GM12878 (cell line): ENCODE measurements around the gene KLK6. TPM values are rescaled to one million over a fixed set of nuclear protein-coding genes. Genes with fewer than 3 reads are reported as not detected.

Source experiments
- ATAC-seq: fragments of 200-7000 bp; cut with Tn5 transposase; 3 replicates; pipeline ENCODE4 v1.9.1; 2020; ENCODE audit warnings: mild to moderate bottlenecking, moderate library complexity
- BruUV-seq: library from RNA; stranded (reverse); fragments of 400-500 nt; replicated peaks from 2 replicates; lab custom pipeline; 2021; lab: Mats Ljungman, UMichigan
- CTCF ChIA-PET: fragments of 300-600 bp; sonication (Branson Sonifier 250); formaldehyde crosslinking; extraction: SDS; loops from one replicate; lab custom pipeline; 2021; ENCODE audit warnings: inconsistent platforms; lab: Yijun Ruan, JAX
- POLR2A ChIA-PET: fragments of 350-600 bp; formaldehyde crosslinking; extraction: SDS; loops from one replicate; lab custom pipeline; 2021; ENCODE audit warnings: inconsistent platforms; lab: Charles Lee
- RAD21 ChIA-PET: fragments of 300-600 bp; sonication (Branson Sonifier 250); formaldehyde crosslinking; loops from one replicate; lab custom pipeline; 2023; ENCODE audit warnings: antibody characterized with exemption; ENCODE audit not compliant: unreplicated experiment; lab: Charles Lee
- SMC1A ChIA-PET: fragments of 300-600 bp; sonication (Branson Sonifier 250); formaldehyde crosslinking; loops from one replicate; lab custom pipeline; 2023; ENCODE audit not compliant: unreplicated experiment, uncharacterized antibody; lab: Charles Lee
- DNase-seq: peaks from one replicate; pipeline ENCODE4 v3.0.0-alpha.2; 2011; ENCODE audit warnings: low read depth, low spot score
- FAIRE-seq: peaks from 3 replicates; lab custom pipeline; 2011; peaks lifted over from hg19 to GRCh38; lab: Jason Lieb, UNC
- H2AFZ ChIP-seq: 2 replicates; pipeline ENCODE4 v1.6.0; 2011; ENCODE audit warnings: low read depth, low read length, control low read depth; ENCODE audit not compliant: control insufficient read depth
- H3K27ac ChIP-seq: 2 replicates; pipeline ENCODE4 v1.5.1; 2011; ENCODE audit warnings: control low read depth; ENCODE audit not compliant: control insufficient read depth, insufficient read depth
- H3K27me3 ChIP-seq, 2 experiments: replicated peaks in 1 of 2; 2 replicates each; pipeline versions ENCODE4 v1.6.0 to v1.6.1; 2011; ENCODE audit warnings: low read length in 1 of 2; ENCODE audit not compliant: control insufficient read depth in 2 of 2, insufficient read depth in 2 of 2
- H3K36me3 ChIP-seq, 2 experiments: 2 replicates each; pipeline ENCODE4 v1.5.1; 2011; ENCODE audit warnings: low read length in 1 of 2; ENCODE audit not compliant: control insufficient read depth in 2 of 2, insufficient read depth in 2 of 2
- H3K4me1 ChIP-seq: 2 replicates; pipeline ENCODE4 v1.6.1; 2011; ENCODE audit warnings: mild to moderate bottlenecking, low read length, moderate library complexity, mixed read lengths; ENCODE audit not compliant: control insufficient read depth, insufficient read depth
- H3K4me2 ChIP-seq: 2 replicates; pipeline ENCODE4 v1.6.0; 2011; ENCODE audit warnings: control low read depth; ENCODE audit not compliant: control insufficient read depth, insufficient read depth
- H3K4me3 ChIP-seq: fragments of 200-600 bp; sonication (generic); 2 replicates; pipeline ENCODE4 v1.5.1; 2016
- H3K79me2 ChIP-seq: 2 replicates; pipeline ENCODE4 v1.6.0; 2011; ENCODE audit warnings: low read length; ENCODE audit not compliant: control insufficient read depth, insufficient read depth
- H3K9ac ChIP-seq: 2 replicates; pipeline ENCODE4 v1.8.0; 2011; ENCODE audit warnings: low read length, control low read depth, mixed read lengths; ENCODE audit not compliant: control insufficient read depth, insufficient read depth
- H3K9me3 ChIP-seq: replicated peaks from 3 replicates; pipeline ENCODE4 v1.5.1; 2011; ENCODE audit warnings: mild to moderate bottlenecking, low read length; ENCODE audit not compliant: control insufficient read depth, insufficient read depth
- H4K20me1 ChIP-seq: 2 replicates; pipeline ENCODE4 v1.6.0; 2011; ENCODE audit not compliant: control insufficient read depth, insufficient read depth
- CHD4 ChIP-seq: fragments of 200-600 bp; sonication (generic); IDR thresholded peaks from 2 replicates; pipeline ENCODE4 v1.6.1; 2016; ENCODE audit warnings: mild to moderate bottlenecking
- ETV6 ChIP-seq, 2 experiments: fragments of 450-650 bp in 1 of 2; IDR thresholded peaks in 1 of 2; conservative IDR thresholded peaks in 1 of 2; 2 replicates each; pipeline ENCODE4 v1.6.1; 2014; ENCODE audit warnings: antibody characterized with exemption in 1 of 2, borderline replicate concordance in 1 of 2, low read depth in 1 of 2, mild to moderate bottlenecking in 1 of 2, moderate library complexity in 1 of 2
- EZH2 ChIP-seq: IDR thresholded peaks from 2 replicates; pipeline ENCODE4 v1.6.1; 2012; ENCODE audit warnings: low read depth, mild to moderate bottlenecking, control low read depth, inconsistent platforms, low read length, borderline replicate concordance; ENCODE audit not compliant: control insufficient read depth
- GABPA ChIP-seq: IDR thresholded peaks from 2 replicates; pipeline ENCODE4 v1.6.1; 2014; ENCODE audit warnings: antibody characterized with exemption, low read depth, mild to moderate bottlenecking, inconsistent platforms
- HDAC2 ChIP-seq: fragments of 200-600 bp; sonication (generic); IDR thresholded peaks from 2 replicates; pipeline ENCODE4 v1.6.1; 2017
- JUND ChIP-seq: IDR thresholded peaks from 2 replicates; pipeline ENCODE4 v1.6.1; 2012; ENCODE audit warnings: low read depth, mild to moderate bottlenecking, low read length, improper control_type of control experiment, moderate library complexity
- KAT2A ChIP-seq: conservative IDR thresholded peaks from 2 replicates; pipeline ENCODE4 v1.6.1; 2011; ENCODE audit warnings: low read depth, low read length; ENCODE audit not compliant: control insufficient read depth
- MYC ChIP-seq: IDR thresholded peaks from 2 replicates; pipeline ENCODE4 v1.6.1; 2011; ENCODE audit warnings: mild to moderate bottlenecking, low read length, moderate library complexity, inconsistent platforms; ENCODE audit not compliant: insufficient read depth, insufficient replicate concordance, insufficient read length, severe bottlenecking
- NBN ChIP-seq: fragments of 450-650 bp; IDR thresholded peaks from 2 replicates; pipeline ENCODE4 v1.6.1; 2016
- NFXL1 ChIP-seq: fragments of 450-650 bp; IDR thresholded peaks from 2 replicates; pipeline ENCODE4 v1.6.1; 2017; ENCODE audit warnings: antibody characterized with exemption, mild to moderate bottlenecking, borderline replicate concordance
- SIN3A ChIP-seq: IDR thresholded peaks from 2 replicates; pipeline ENCODE4 v1.6.1; 2012; ENCODE audit warnings: low read depth, low read length, improper control_type of control experiment
- SMC3 ChIP-seq: IDR thresholded peaks from 2 replicates; pipeline ENCODE4 v1.6.1; 2011; ENCODE audit warnings: low read length, improper control_type of control experiment, borderline replicate concordance
- SREBF2 ChIP-seq: IDR thresholded peaks from 2 replicates; pipeline ENCODE4 v1.6.1; 2012; ENCODE audit warnings: mild to moderate bottlenecking, low read length
- SUZ12 ChIP-seq: fragments of 200-600 bp; sonication (generic); IDR thresholded peaks from one replicate; pipeline ENCODE4 v1.6.1; 2018; ENCODE audit warnings: antibody characterized with exemption, mild to moderate bottlenecking; ENCODE audit not compliant: unreplicated experiment
- TAF1 ChIP-seq: IDR thresholded peaks from 2 replicates; pipeline ENCODE4 v1.6.1; 2011; ENCODE audit warnings: mild to moderate bottlenecking, low read depth, low read length, borderline replicate concordance
- YBX1 ChIP-seq: fragments of 450-650 bp; IDR thresholded peaks from 2 replicates; pipeline ENCODE4 v1.6.1; 2016; ENCODE audit warnings: antibody characterized with exemption
- ZZZ3 ChIP-seq: IDR thresholded peaks from 2 replicates; pipeline ENCODE4 v1.6.1; 2011; ENCODE audit warnings: low read depth; ENCODE audit not compliant: control insufficient read depth, insufficient read length
- WGBS: methylation state at CpG from one replicate; pipeline ENCODE4 v1.1.6; 2016; ENCODE audit warnings: low lambda C conversion rate; ENCODE audit not compliant: insufficient replicate concordance, insufficient coverage; ENCODE audit errors: missing lambda C conversion rate; 5-methylcytosine and 5-hydroxymethylcytosine counted together
- in situ Hi-C: fragments of 300-500 bp; cut with MboI; formaldehyde crosslinking; loops from 9 replicates; pipeline ENCODE4 v1.14.3; 2018; ENCODE audit warnings: mixed read lengths
- intact Hi-C: fragments of 100-400 bp; cut with micrococcal nuclease; formaldehyde crosslinking; loops from one replicate; pipeline ENCODE4 v1.14.2; 2022; ENCODE audit not compliant: unreplicated experiment
- polyA plus RNA-seq, 11 experiments: library from polyadenylated mRNA; depleted of rRNA in 4 of 11; unstranded in 6 of 11; stranded (reverse) in 5 of 11; fragments of >200 nt; fragmentation: Nextera tagmentation in 4 of 11; fragmentation: Illumina TruSeq in 1 of 11; extraction: Ambion mirVana in 4 of 11; extraction: Trizol in 1 of 11; gene quantifications; 1 replicate in 1 of 11; 2 replicates in 10 of 11; pipeline versions ENCODE4 v1.2.1 to v1.2.3, GENCODE V29; 2011 to 2016; ENCODE audit warnings: inconsistent platforms in 2 of 11, missing spikeins in 2 of 11, low read depth in 1 of 11
- total RNA-seq, 4 experiments: library from RNA; depleted of rRNA in 3 of 4; stranded (reverse); fragments of >200 nt in 3 of 4; fragmentation: Illumina TruSeq in 1 of 4; extraction: Trizol in 1 of 4; gene quantifications; 2 replicates each; pipeline versions ENCODE4 v1.2.1 to v1.2.3, GENCODE V29; 2013 to 2021

The KLK6 gene
- total and polyA plus RNA-seq, 10 of the 15 experiments (the other 5 are each of a cell fraction or from before 2014, with no cell fraction given), result not detected

GRCh38 chr19:50947123-50947522 lies 22.3 kb downstream of the KLK6 start:
- no peak overlapping the region for H3K4me3 ChIP-seq
- ChIA-PET SMC1A (no interaction called here), RAD21 (no interaction called here), POLR2A (no interaction called here), CTCF (no interaction called here)
- no peak for ATAC-seq
- no peak for DNase-seq
- no peak overlapping the region for H2AFZ ChIP-seq
- H3K27me3 ChIP-seq, result no peaks in the 10 kb centered on the region; a peak in 1 of 4 replicates
- H3K9ac ChIP-seq, result no peak overlapping the region
- 25% methylated on average over 4 of the region's 4 CpGs for WGBS
- no peaks in the 10 kb centered on the region for H3K79me2 ChIP-seq
- no peaks in the 10 kb centered on the region for H3K36me3 ChIP-seq
- FAIRE-seq, result no peak
- H4K20me1 ChIP-seq, result no peaks in the 10 kb centered on the region
- intact Hi-C loops (no loop called here), in situ Hi-C loops (no loop called here)
- TF ChIP-seq SMC3 (no peak), YBX1 (no peak), KAT2A (no peak), SIN3A (no peak), MYC (no peak), GABPA (no peak), TAF1 (no peak), ZZZ3 (no peak), SUZ12 (no peak), HDAC2 (no peak), ETV6 (conservative IDR thresholded peaks at IDR 0.05 in 1 of 2, IDR thresholded peaks at IDR 0.05 in 1 of 2; ENCODE audit: borderline replicate concordance in 1 of 2, low read depth in 1 of 2) (no peak), EZH2 (no peak), NBN (no peak), JUND (no peak), SREBF2 (no peak), NFXL1 (no peak), CHD4 (no peak)
- H3K27ac ChIP-seq, result no peak overlapping the region
- H3K9me3 ChIP-seq, result no peaks in the 10 kb centered on the region
- H3K4me1 ChIP-seq, result no peaks in the 10 kb centered on the region
- BruUV-seq, result no TSS peak
- no peak overlapping the region for H3K4me2 ChIP-seq
